ENCODE measurements around the gene GYPB. TPM values are rescaled to one million over a fixed set of nuclear protein-coding genes. Genes with fewer than 3 reads are reported as not detected.
"Not testable (repeated sequence)": the region's sequence is repeated elsewhere in the genome, so short reads cannot be mapped to it uniquely, and the experiment has no call there.

GYPB gene
- not detected in 2 replicates for total RNA-seq

GRCh38 chr4:144019277-144019676 is at the start of gene GYPB:
Gene GYPB (minus strand): TSS chr4:144019380. CDS start chr4:144019287, 93 bp downstream.
- not testable (repeated sequence) for DNase-seq (ENCODE audit: low read depth); H3K4me3 ChIP-seq (ENCODE audit: low read depth, low read length)

- DNase-seq (ENCODE audit: low read depth): not testable (repeated sequence)
These were observed 42.4 kb upstream of the GYPB start for GRCh38 chr4:144061556-144061955.

GRCh38 chr4:144060234-144060859 is 41.2 kb upstream of the GYPB start:
- not testable (repeated sequence) for H3K4me3 ChIP-seq (ENCODE audit: low read depth, low read length); DNase-seq (ENCODE audit: low read depth)

More at GRCh38 chr4:144061556-144061955, 42.4 kb upstream of the GYPB start:
- not testable (repeated sequence) for H3K4me3 ChIP-seq (ENCODE audit: low read depth, low read length)

- no peak overlapping the region for H3K4me3 ChIP-seq (ENCODE audit: low read depth, low read length)
- TF ChIP-seq CTCF (conservative IDR thresholded peaks at IDR 0.05; ENCODE audit: low read depth, low read length): no peak
- DNase-seq (ENCODE audit: low read depth): no peak
These were observed 37.6 kb upstream of the GYPB start for GRCh38 chr4:144056800-144057199.

GRCh38 chr4:144055336-144055735 is 36.2 kb upstream of the GYPB start:
- DNase-seq (ENCODE audit: low read depth); H3K4me3 ChIP-seq (ENCODE audit: low read depth, low read length): not testable (repeated sequence)

GRCh38 chr4:144051494-144051893 is 32.3 kb upstream of the GYPB start:
- not testable (repeated sequence) for H3K4me3 ChIP-seq (ENCODE audit: low read depth, low read length); DNase-seq (ENCODE audit: low read depth)

- H3K4me3 ChIP-seq (ENCODE audit: low read depth, low read length); DNase-seq (ENCODE audit: low read depth): not testable (repeated sequence)
These were observed 31.5 kb upstream of the GYPB start for GRCh38 chr4:144050631-144051030.

GRCh38 chr4:144049495-144050424 is 30.6 kb upstream of the GYPB start:
- H3K4me3 ChIP-seq (ENCODE audit: low read depth, low read length); DNase-seq (ENCODE audit: low read depth): not testable (repeated sequence)

GRCh38 chr4:144044936-144045335 is 25.8 kb upstream of the GYPB start:
- not testable (repeated sequence) for H3K4me3 ChIP-seq (ENCODE audit: low read depth, low read length); DNase-seq (ENCODE audit: low read depth)

- H3K4me3 ChIP-seq (ENCODE audit: low read depth, low read length); DNase-seq (ENCODE audit: low read depth): not testable (repeated sequence)
These were observed 13.4 kb upstream of the GYPB start for GRCh38 chr4:144032580-144032979.

GRCh38 chr4:144031875-144032274 is 12.7 kb upstream of the GYPB start:
- DNase-seq (ENCODE audit: low read depth); H3K4me3 ChIP-seq (ENCODE audit: low read depth, low read length): not testable (repeated sequence)

GRCh38 chr4:144031369-144031768 is 12.2 kb upstream of the GYPB start:
- not testable (repeated sequence) for H3K4me3 ChIP-seq (ENCODE audit: low read depth, low read length); DNase-seq (ENCODE audit: low read depth)

GRCh38 chr4:144030708-144031107 is 11.5 kb upstream of the GYPB start:
- not testable (repeated sequence) for H3K4me3 ChIP-seq (ENCODE audit: low read depth, low read length); DNase-seq (ENCODE audit: low read depth)

GRCh38 chr4:144026682-144027081 is 7.5 kb upstream of the GYPB start:
- not testable (repeated sequence) for H3K4me3 ChIP-seq (ENCODE audit: low read depth, low read length); DNase-seq (ENCODE audit: low read depth)

GRCh38 chr4:144024399-144025053 is 5.3 kb upstream of the GYPB start:
- not testable (repeated sequence) for H3K4me3 ChIP-seq (ENCODE audit: low read depth, low read length); DNase-seq (ENCODE audit: low read depth)

- H3K4me3 ChIP-seq (ENCODE audit: low read depth, low read length); DNase-seq (ENCODE audit: low read depth): not testable (repeated sequence)
These were observed 3.7 kb upstream of the GYPB start for GRCh38 chr4:144022772-144023400.

Data from epithelial cell of proximal tubule (primary cell).